PFSK-1 (cell line): ENCODE data around the gene ZNF366.

Experiments used
- FOXP2 ChIP-seq: optimal IDR thresholded peaks from 2 replicates; pipeline ENCODE3; 2011; ENCODE audit warnings: borderline replicate concordance, control low read depth, inconsistent platforms; ENCODE audit not compliant: insufficient read depth; ENCODE audit errors: extremely low read length, extremely low read depth
- POLR2AphosphoS5 ChIP-seq: IDR thresholded peaks from 2 replicates; pipeline ENCODE4 v1.6.1; 2012; ENCODE audit warnings: low read depth, mild to moderate bottlenecking, control low read depth, low read length, moderate library complexity
- REST ChIP-seq, 2 experiments: IDR thresholded peaks; 2 replicates each; pipeline versions ENCODE4 v1.6.1 to v1.8.0; 2011 to 2012; ENCODE audit warnings: low read depth in 2 of 2, low read length in 2 of 2, control low read depth in 1 of 2, inconsistent platforms in 1 of 2, mild to moderate bottlenecking in 1 of 2, moderate library complexity in 1 of 2; ENCODE audit not compliant: insufficient read depth in 1 of 2
- SIN3A ChIP-seq: IDR thresholded peaks from 2 replicates; pipeline ENCODE4 v1.6.1; 2012; ENCODE audit warnings: mild to moderate bottlenecking, low read length, moderate library complexity, borderline replicate concordance; ENCODE audit not compliant: insufficient read depth
- TAF1 ChIP-seq: IDR thresholded peaks from 2 replicates; pipeline ENCODE4 v1.6.1; 2012; ENCODE audit warnings: low read length, control low read depth, borderline replicate concordance; ENCODE audit not compliant: insufficient read depth

- TF ChIP-seq POLR2AphosphoS5 (no peak), REST (IDR thresholded peaks at IDR 0.05; ENCODE audit: insufficient read depth in 1 of 2, low read depth in 2 of 2, low read length in 2 of 2) (no peak), SIN3A (no peak), TAF1 (no peak), FOXP2 (no peak)
These were observed 52.2 kb downstream of the ZNF366 start for GRCh38 chr5:72454996-72455395.
